ENCODE results near the gene LRP1B.

- TF ChIP-seq EZH2phosphoT487 (IDR thresholded peaks at IDR 0.05; ENCODE audit: insufficient read depth, low read depth) (no peak), EZH2 (IDR thresholded peaks at IDR 0.05; ENCODE audit: insufficient read depth, poor library complexity, severe bottlenecking) (no peak)
Measured at GRCh38 chr2:140462990-140463389, 1667.8 kb downstream of the LRP1B start.
